NCI-H1105 (cell line): ENCODE measurements around the gene GRIA4.

ENCODE experiments used
- DNase-seq: peaks from one replicate; lab custom pipeline; 2025; lab: John Stamatoyannopoulos, UW

Gene GRIA4

DNA sequence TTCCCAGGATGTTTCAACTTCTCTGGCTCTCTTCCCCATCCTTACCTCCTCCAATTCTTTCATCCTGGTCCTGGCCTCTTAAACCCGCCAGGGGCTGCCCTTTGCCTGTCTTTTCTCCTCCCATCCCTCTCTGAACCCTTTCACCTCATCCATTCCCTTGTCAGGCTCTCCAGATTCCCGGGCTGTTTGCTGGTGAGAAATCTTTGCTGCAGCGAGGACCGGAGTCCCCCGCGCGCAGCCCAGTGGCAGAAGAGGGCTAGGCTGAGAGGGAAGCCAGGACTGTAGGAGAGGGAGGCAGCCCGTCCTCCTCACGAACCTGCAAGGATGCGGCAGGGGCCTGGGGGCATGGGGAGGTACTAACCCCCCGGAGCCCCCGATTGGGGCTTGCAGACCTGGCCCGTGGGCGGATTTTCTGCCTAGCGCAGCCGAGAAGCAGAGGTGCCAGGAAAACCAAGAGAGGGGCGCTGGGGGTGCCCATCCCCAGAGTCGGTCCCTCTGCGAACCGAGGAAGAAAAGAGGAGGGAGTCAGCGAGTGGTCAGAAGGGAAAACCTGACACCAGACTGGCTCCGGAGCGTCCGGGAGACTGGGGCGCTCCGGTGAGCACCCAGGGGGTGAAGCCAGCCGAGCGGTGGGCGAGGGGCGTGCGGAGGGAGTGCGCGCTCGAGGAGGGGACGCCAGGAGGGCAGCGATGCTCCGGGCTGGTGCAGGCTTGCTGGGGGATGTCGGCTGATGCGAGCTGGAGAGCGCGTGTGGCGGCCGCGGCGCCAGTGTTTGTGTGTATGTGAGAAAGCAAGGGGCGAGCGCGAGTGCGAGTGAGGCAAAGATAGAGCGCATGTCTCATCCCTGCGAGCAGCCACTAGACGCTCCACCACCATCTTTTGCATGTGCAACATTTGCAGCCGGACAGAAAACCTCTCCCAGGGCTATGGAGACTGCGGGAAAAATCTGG is at the start of gene GRIA4:
GRIA4 (plus strand) TSS at position 242 of the 950 bp plus-strand sequence. CDS start 925 bp downstream, outside the sequence.
- DNase-seq, result peak; percentile 46

DNA sequence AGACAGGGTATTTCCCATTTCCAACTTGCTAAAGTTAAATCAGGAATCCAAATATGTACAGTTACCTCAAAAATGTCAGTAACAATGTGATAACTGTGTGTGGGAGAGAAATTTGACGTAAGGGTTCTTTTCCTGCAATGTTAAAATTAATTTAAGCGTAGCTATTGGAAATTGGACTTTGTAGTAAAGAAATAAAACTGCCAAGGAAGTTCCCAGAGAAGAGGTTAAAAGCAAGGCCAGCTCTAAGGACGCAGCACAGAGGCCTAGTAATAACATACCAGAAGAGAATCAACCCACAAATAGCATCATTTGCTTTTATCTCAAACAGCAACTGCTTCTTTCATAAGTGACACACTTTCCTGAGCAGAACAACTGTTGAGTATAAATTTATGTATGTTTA is 36.8 kb upstream of the GRIA4 start:
- no peak for DNase-seq

DNA sequence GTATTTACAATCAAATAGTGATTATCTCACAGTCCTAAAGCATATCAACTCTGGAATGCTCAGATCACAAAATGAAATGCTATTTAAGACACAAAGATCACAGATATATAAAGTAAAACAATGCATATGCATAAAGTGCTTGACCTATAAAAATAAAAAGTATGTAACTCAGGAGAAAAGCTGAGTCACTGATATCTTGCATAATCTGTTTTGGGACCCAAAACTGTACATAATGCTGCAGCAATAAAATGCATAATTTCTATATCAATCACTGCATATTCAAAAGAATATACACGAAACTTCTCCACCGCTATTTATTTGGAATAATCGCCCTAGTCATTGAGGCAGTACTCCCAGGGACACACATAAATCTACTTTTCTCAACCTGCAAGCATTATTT is 34.9 kb upstream of the GRIA4 start:
- DNase-seq, result no peak

DNA sequence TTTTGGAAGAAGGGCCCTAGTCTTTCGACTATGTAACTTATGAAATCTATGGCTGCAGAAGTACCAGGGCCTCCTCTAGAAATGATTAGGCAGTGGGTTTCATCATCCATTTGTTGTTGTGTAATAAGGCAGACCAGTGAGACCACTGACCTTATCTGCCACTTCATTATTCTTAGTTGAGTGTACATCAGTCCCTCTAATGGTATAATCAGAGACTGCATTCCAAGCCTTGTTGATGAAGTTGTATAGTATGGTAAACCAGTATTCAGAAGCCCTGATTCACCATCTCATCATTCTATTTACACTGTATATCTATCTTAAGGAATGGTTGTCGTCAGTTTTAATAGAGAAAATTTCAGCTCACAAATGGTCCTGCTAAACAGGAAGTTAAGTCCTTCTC is 32.2 kb upstream of the GRIA4 start:
- DNase-seq, result no peak

DNA sequence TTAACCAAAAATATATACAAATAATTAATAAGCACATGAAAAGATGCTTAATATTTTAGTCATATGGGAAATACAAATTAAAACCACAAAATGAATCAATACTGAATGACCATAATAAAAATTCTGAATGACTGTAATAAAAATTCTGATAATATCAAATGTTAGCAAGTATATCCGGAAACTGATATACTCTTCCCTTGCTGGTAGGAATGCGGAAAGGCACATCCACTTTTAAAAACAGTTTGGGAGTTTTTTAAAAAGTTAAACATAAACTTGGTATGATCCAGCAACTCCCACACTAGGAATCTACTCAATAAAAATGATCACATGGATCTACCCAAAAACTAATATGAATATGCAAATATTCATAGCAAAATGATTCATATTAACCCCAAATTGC is 30.8 kb upstream of the GRIA4 start:
- no peak for DNase-seq

DNA sequence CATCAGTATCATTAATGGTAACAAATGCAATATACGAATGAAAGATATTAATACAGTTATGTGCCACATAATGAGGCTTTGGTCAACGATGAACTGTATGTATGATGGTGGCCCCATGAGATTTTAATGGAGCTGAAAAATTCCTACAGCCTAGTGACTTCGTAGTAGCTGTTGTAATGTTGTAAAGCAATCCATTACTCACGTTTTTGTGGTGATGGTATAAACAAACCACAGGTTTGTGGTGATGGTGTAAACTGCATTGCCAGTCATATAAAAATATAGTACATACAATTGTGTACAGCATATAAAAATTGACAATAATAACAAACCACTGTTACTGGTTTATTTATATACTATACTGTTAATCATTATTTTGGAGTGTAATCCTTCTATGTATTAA is 27.4 kb upstream of the GRIA4 start:
- no peak for DNase-seq

DNA sequence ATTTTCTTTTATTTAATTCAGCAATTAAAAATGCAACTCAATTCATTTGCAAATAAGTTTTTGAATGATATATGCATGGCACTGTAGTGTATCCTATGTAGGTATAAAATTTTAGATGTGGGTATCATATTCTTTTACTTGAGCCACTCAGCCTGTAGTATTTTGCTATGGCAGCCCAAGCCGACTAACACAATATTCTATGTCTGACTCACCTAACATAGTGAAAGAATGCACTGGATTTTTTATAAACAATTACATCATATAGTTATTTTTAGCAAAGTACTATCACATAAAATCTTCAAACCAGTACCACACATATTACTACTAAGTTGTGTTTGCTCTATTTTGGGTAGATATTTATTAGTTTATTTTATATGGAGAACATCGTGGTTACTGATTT is 21.9 kb upstream of the GRIA4 start:
- DNase-seq, result no peak

DNA sequence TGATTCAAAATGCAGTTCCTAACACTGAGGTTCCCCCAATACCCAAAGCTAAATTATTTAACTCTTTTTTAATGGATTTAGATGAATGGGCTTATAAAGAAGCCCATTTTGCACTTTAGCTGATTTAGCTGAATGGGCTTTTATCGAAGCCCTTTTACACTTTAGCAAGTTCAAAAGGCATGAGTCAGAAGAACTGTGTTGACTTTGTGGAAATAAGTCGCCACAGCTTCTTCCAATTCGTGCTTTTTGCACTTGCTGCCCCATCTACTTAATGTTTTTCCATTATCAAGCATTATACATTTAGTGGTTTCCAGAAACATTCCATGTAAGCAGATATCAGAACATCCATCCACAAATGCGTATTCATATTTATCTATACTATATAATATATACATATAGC is 20.5 kb upstream of the GRIA4 start:
- DNase-seq, result no peak

DNA sequence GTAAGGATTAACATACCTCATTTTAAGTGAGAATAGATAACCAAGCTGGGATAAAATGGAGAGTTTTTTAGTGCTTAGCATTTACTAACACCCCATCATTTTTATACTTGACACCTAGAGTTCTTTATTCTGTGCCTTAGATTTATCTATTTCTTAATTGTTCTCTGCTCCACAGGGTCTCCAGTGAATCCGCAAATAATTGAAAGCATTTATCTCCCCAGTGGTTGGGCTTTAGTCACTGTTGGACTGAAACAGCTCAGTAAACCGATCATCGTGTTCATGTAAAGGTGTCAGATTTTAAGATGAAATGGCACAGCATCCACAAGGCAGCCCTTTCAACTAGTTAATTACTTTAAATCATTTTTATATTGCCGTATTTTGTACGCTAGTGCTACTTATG is 17.8 kb upstream of the GRIA4 start:
- DNase-seq, result no peak

DNA sequence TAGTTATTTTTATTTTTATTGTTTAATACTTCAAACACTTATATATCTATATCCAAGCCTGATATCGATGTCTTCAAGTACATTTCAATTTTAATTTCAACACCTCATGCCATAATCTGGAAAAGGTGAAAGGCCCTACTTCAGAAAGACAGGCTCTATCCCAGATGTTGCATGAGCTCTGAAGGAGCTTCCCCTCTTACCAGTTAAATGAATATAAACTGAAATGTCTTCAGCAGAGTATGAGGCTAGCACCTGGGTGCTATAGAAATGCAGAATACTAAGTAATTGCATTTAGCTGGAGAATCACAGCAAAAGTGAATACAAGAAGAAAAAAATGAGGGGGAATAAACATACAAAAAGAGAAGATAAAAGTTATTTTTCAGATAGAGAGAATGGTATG is 11.5 kb upstream of the GRIA4 start:
- DNase-seq, result no peak

DNA sequence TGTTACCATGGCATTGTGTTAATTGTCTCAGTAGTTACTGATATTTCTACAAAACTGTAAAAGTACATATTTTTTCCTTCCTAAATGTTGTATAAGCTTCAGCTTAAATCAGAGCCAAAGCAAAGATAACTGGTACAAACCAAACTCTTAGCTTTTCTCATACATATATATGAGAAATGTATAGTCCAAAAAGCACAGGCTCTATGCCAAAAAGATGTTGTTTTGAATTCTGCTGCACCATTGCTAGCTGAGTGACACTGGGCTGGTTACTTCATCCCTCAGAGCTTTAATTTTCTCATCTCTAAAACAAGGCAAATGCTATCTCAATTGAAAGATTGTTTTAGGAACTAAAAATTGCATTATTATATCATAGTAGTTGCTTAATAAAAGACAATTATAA is 6.7 kb upstream of the GRIA4 start:
- no peak for DNase-seq

DNA sequence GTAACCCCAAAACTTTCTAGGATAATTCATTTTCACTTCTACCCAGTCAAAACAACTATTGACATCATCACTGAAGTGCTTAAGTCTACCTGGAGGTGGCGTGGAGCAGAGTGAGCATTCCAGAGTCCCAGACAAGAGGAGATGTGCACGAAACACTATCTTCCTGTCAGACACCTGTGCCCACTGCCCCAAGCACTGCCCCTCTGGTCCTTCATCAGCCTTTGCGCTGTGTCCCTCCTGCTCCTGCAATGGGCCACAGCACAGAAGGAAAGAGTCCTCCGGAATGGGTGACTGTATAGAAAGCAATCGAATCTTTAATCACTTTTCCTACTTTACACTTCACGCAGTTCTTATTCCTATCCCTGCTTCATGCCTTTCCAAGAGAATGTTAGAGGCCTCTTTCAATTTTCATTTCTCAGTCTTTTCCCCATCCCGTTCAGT is 512 bp upstream of the GRIA4 start:
- peak; percentile 2 for DNase-seq

DNA sequence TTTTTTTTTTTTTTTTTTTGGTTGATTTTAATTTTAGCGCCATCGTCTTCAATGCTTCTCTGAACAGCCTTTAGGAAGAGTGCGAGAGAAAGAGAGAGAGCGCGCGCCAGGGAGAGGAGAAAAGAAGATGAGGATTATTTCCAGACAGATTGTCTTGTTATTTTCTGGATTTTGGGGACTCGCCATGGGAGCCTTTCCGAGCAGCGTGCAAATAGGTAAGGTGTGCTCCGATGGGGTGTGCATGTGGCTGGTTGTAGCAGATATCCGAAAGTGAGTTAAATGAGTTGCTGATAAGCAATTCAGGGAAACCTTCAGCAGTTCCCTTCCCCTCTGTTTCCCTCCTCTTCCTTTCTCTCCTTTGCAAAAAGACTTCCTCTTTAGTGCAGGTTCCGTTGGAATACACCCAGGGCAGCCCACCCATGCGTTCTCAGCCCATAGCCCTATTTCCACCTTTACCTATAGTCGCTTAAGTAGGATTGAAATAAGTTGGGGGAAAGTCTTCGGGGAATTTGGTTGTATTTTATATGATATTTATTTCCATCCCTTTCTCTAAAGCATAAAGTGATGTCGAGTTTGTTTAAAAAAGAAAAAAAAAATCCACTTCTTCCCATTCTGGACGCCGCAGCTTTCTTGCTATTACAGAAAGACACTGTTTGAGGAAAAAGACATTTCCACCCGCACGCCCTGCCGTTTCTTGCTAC is 1.1 kb downstream of the GRIA4 start:
- DNase-seq, result no peak

DNA sequence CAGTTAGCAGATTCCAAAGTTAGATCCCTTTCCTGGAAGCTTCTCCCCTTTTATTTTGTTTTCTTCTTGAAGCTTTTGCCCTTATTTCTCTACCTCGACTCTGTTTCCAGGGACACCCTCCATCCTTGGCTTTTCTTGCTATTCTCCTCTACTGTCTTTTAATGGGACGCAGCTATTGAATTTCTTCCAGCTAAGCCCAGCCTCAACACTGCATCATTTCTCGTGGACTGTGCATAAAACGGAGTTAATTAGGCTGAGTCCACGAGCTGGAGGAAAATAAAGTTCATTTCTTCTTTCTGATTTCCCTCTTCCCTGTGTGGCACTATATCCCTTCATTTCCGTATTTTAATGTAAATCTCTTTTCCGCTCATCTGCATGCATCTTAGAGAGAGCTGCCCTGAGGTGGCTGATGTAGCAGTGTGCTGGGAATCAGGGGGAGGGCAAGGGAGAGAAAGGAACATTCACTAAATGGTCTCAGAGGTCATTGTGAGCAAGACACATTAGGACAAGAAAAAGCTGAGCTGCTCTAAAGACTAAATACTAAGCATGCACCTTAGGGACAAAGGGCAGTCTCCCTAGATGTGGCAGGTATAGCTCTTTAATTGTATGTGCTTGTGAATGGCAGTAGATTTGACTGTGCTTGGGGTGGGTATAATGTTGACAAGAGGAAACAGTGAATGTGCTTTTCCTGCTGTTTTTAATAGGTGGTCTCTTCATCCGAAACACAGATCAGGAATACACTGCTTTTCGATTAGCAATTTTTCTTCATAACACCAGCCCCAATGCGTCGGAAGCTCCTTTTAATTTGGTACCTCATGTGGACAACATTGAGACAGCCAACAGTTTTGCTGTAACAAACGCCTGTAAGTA is 1.9 kb downstream of the GRIA4 start:
- DNase-seq, result no peak

DNA sequence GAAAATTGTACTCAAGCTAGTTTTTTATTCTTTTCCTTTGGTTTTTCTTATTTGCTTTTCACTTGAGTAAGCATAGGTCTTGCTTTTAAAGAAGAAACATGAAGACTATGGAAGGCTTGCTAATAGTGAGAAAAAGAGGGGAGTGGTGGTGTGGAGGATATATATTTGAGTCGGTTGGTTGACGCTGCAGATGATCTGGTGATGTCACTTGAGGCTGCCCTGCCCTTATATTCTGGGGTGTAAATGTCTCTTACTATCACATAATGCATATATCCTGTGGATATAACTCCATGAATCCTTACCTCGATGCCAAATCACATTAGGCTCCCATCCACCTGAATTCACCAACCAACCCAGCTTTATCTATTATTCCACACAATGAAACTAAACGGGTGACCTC is 2.9 kb downstream of the GRIA4 start:
- DNase-seq, result no peak

DNA sequence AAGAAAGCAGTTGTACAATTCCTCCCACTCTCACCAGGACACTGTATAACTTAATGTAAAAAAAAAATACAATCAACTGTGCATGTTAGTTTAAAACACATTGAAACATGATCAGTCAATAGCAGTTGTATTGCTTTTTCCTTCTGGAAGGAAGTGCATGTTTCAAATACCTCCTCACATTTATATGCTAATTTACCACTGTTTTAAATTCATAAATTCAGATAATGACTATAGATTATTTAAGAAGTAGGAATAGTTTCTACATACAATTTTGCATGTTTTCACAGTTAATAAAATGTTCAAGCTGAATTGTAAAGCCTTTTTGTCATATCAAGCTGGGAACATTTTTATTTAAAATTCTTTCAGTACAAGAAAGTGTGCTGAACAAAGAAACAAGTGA is 3.3 kb downstream of the GRIA4 start:
- DNase-seq, result no peak

DNA sequence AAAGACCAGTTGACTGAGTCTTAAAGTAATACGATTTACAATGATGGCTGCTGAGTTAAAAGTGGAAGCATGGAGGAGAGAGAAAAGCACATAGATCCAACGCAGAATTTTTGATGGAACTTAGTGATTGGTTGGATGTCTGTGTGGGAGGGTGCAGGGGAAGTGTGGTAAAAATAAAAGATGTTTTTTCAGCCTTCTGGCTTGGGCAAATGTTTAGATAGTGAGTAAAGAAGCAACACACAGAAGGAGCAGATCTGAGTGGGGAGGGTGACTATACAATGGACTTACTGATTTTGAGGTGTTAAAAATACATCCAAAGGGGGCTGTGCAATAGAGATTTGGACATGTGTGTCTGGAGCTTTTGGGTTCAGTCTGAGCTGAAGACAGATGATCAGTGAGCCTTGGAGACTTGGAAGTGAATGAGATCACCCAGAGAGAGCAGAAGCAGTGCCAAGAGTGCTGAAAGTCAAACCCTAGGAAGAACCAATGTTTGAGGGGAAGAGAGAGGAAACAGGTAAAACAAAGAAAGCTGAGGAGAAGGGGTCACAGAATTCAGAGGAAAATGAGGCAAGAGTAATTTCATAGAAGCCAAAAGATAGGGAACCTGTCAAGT is 8.6 kb downstream of the GRIA4 start:
- DNase-seq, result no peak

DNA sequence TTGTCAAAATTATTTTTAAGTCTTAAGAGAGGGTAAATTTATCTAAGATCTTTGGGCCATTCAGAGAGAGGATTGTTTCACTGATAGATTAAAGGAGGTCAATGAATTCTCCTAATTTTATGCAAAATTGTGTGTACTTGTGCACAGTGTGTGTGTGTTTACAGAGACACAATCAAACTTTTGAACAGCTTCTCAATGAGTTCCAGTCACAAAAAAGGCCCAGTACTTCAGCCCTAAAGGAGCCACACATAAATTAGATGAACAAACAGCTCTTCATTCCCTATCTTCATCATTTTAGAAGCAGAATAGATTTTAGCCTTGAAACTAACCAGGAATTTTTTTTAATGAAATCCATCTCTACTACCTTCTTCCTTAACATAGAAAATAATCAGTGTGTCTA is 9.7 kb downstream of the GRIA4 start:
- DNase-seq, result no peak

DNA sequence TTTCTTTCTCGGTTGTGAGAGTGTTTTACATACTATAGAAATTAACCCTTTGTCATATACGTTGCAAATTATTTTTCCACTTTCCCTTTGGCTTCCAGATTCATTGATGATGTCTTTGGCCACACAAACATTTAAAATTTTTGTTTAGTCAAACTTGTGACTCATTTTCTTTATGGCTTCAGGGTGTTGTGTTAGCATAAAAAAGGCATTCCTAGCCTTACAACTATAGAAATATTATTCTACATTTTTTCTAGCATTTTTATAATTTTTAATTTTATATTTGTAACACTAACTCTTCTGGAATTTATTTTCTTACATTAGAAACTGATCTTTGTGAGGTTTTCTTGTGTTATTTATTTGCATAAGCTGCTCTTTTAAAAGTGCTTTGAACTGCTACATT is 12.1 kb downstream of the GRIA4 start:
- no peak for DNase-seq

DNA sequence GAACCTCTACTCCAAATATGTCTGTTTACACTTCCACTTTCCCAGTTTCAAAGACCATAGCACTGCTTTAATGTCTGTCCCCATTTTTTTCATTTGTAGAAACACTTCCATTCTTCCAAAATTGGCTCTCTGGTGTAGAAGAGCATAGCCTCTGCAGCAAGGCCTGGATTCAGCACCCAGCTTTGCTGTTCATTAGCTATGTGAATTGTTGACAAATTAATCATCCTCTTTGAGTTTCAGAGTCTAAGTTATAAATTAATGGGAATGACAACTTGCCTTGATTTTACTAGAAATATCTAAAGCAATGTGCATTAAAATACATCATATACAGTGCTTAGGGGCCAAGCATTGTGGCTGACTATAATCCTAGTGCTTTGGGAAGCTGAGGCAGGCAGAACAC is 22.4 kb downstream of the GRIA4 start:
- no peak for DNase-seq

DNA sequence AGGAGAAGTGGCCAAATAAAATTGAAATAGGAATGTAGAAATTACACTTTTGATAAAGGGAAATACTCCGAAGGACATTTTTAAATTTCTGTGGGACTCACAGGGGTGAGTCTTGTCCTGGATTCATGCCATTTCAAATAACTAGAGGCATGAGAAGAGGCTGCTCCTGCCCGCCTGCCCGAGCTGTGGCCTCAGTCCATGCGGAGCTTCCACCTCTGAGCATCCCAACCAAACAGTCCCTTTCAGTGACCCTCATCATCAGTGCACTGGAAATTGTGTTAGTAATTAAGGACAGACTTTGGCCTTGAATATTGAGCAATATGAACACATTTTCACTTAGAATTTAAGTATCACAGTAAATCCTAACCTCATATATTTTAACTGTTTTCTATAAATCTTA is 25.6 kb downstream of the GRIA4 start:
- DNase-seq, result no peak

DNA sequence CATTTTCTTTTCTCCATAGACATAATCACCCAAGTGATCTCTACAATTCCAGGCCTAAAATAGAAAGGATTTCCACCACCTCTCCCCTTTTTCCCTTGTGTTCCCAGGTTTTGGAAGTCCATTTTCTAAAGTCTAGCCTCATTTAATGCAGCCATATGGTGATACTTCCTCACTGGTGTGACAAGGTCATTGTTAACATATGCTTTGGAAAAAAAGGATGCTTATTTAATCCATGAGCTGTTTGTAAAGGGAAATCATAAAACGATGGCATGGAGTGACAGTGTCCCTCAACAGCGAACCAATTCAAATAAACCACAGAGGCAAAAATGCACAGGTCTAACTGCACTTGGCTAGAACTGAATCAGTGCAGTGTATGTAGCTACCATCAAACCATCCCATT is 26.6 kb downstream of the GRIA4 start:
- no peak for DNase-seq
